H1 (cell line): ENCODE measurements around the gene RERE. TPM values are rescaled to one million over a fixed set of nuclear protein-coding genes. Genes with fewer than 3 reads are reported as not detected.
A peak's percentile ranks its signal among the peaks of the same experiment; 100 is the strongest.

Experiments used
- CTCF ChIA-PET: fragments of 300-600 bp; sonication (Branson Sonifier 250); formaldehyde crosslinking; loops from one replicate; lab custom pipeline; 2021; ENCODE audit not compliant: partially characterized antibody; lab: Charles Lee
- POLR2A ChIA-PET: fragments of 300-600 bp; sonication (Branson Sonifier 250); formaldehyde crosslinking; loops from one replicate; lab custom pipeline; 2021; ENCODE audit warnings: inconsistent platforms; ENCODE audit not compliant: partially characterized antibody; lab: Charles Lee
- DNase-seq, 2 experiments: peaks; one replicate each; pipeline versions ENCODE4 v3.0.0 to v3.0.0-alpha.2; 2010 to 2022; ENCODE audit warnings: low spot score in 2 of 2, low read depth in 1 of 2, mixed read lengths in 1 of 2
- FAIRE-seq: peaks from 2 replicates; lab custom pipeline; 2011; peaks lifted over from hg19 to GRCh38; lab: Jason Lieb, UNC
- H2AFZ ChIP-seq: 2 replicates; pipeline ENCODE4 v1.8.1; 2012; ENCODE audit warnings: low read length, inconsistent platforms
- H2AK5ac ChIP-seq: 2 replicates; pipeline ENCODE4 v1.6.1; 2013; ENCODE audit warnings: low read depth, low read length
- H2BK120ac ChIP-seq: replicated peaks from 2 replicates; pipeline ENCODE3; 2013; ENCODE audit warnings: low read depth, low read length, inconsistent platforms
- H2BK12ac ChIP-seq: 2 replicates; pipeline ENCODE4 v1.6.1; 2013; ENCODE audit warnings: low read depth, low read length
- H2BK15ac ChIP-seq: 2 replicates; pipeline ENCODE4 v1.6.1; 2013; ENCODE audit warnings: low read length
- H2BK20ac ChIP-seq: 2 replicates; pipeline ENCODE4 v1.6.1; 2013; ENCODE audit warnings: low read length
- H2BK5ac ChIP-seq: 2 replicates; pipeline ENCODE4 v1.6.1; 2013; ENCODE audit warnings: low read depth, low read length
- H3K14ac ChIP-seq: 2 replicates; pipeline ENCODE4 v1.6.1; 2013; ENCODE audit warnings: inconsistent platforms; ENCODE audit not compliant: insufficient read length
- H3K18ac ChIP-seq: 2 replicates; pipeline ENCODE4 v1.6.1; 2013; ENCODE audit warnings: low read length; ENCODE audit errors: extremely low read depth
- H3K23ac ChIP-seq: 2 replicates; pipeline ENCODE4 v1.6.1; 2013; ENCODE audit warnings: inconsistent platforms; ENCODE audit not compliant: insufficient read length
- H3K23me2 ChIP-seq: 2 replicates; pipeline ENCODE4 v1.6.1; 2013; ENCODE audit warnings: low read depth, low read length
- H3K27ac ChIP-seq: 2 replicates; pipeline ENCODE4 v1.6.1; 2011; ENCODE audit warnings: low read depth, low read length, inconsistent platforms
- H3K27me3 ChIP-seq, 4 experiments: replicated peaks in 1 of 4; 1 replicate in 1 of 4; 2 replicates in 3 of 4; pipeline versions ENCODE4 v1.6.1 to v1.8.1; 2011 to 2013; ENCODE audit warnings: low read length in 3 of 4, mild to moderate bottlenecking in 3 of 4, inconsistent platforms in 2 of 4, mixed read lengths in 2 of 4, moderate library complexity in 1 of 4; ENCODE audit not compliant: control insufficient read depth in 3 of 4, insufficient read depth in 3 of 4; ENCODE audit errors: extremely low read depth in 1 of 4
- H3K36me3 ChIP-seq, 4 experiments: 2 replicates each; pipeline versions ENCODE4 v1.6.1 to v1.8.1; 2011 to 2013; ENCODE audit warnings: mild to moderate bottlenecking in 4 of 4, low read length in 3 of 4, moderate library complexity in 2 of 4, control low read depth in 1 of 4, inconsistent platforms in 1 of 4; ENCODE audit not compliant: insufficient read depth in 4 of 4, control insufficient read depth in 2 of 4
- H3K4ac ChIP-seq: replicated peaks from 2 replicates; pipeline ENCODE3; 2013; ENCODE audit warnings: low read length, low read depth, mixed read lengths, inconsistent platforms; ENCODE audit not compliant: insufficient read length
- H3K4me1 ChIP-seq, 4 experiments: replicated peaks in 1 of 4; 1 replicate in 1 of 4; 2 replicates in 3 of 4; pipeline versions ENCODE4 v1.6.1 to v1.8.1; 2011 to 2013; ENCODE audit warnings: low read length in 3 of 4, inconsistent platforms in 2 of 4, mixed read lengths in 1 of 4; ENCODE audit not compliant: insufficient read depth in 4 of 4, control insufficient read depth in 3 of 4
- H3K4me2 ChIP-seq, 2 experiments: 2 replicates each; pipeline versions ENCODE4 v1.6.1 to v1.8.1; 2011 to 2013; ENCODE audit warnings: low read depth in 2 of 2, low read length in 2 of 2, control low read depth in 1 of 2, inconsistent platforms in 1 of 2, mild to moderate bottlenecking in 1 of 2; ENCODE audit not compliant: insufficient read depth in 1 of 2
- H3K4me3 ChIP-seq, 4 experiments: fragments of 200-600, 300-600 bp in 1 of 4; sonication (generic), shearing (Covaris generic), sonication (Bioruptor Twin) in 1 of 4; 2 replicates each; pipeline versions ENCODE4 v1.5.1 to v1.8.1; 2011 to 2016; ENCODE audit warnings: low read length in 4 of 4, low read depth in 3 of 4, control low read depth in 2 of 4, inconsistent platforms in 2 of 4, mild to moderate bottlenecking in 2 of 4, mixed read lengths in 1 of 4, moderate library complexity in 1 of 4; ENCODE audit not compliant: insufficient read depth in 2 of 4; ENCODE audit errors: extremely low read depth in 1 of 4
- H3K56ac ChIP-seq: replicated peaks from 2 replicates; pipeline ENCODE3; 2013; ENCODE audit warnings: low read depth, mild to moderate bottlenecking, mixed read lengths, low read length, inconsistent platforms; ENCODE audit not compliant: insufficient read length
- H3K79me1 ChIP-seq: 2 replicates; pipeline ENCODE4 v1.6.1; 2013; ENCODE audit warnings: low read depth, low read length, control low read depth
- H3K79me2 ChIP-seq, 2 experiments: 2 replicates each; pipeline versions ENCODE4 v1.6.1 to v1.8.1; 2012 to 2013; ENCODE audit warnings: low read length in 2 of 2, mild to moderate bottlenecking in 2 of 2, inconsistent platforms in 1 of 2; ENCODE audit not compliant: insufficient read depth in 2 of 2, control insufficient read depth in 1 of 2
- H3K9ac ChIP-seq, 4 experiments: replicated peaks in 1 of 4; 1 replicate in 1 of 4; 2 replicates in 3 of 4; pipeline versions ENCODE4 v1.6.1 to v1.8.1; 2011 to 2013; ENCODE audit warnings: low read depth in 3 of 4, low read length in 3 of 4, control low read depth in 2 of 4, mild to moderate bottlenecking in 2 of 4, moderate library complexity in 2 of 4, inconsistent platforms in 1 of 4; ENCODE audit errors: extremely low read depth in 1 of 4
- H3K9me3 ChIP-seq, 2 experiments: 2 replicates each; pipeline versions ENCODE4 v1.6.1 to v1.8.1; 2012 to 2013; ENCODE audit warnings: mild to moderate bottlenecking in 2 of 2, moderate library complexity in 2 of 2, control low read depth in 1 of 2, inconsistent platforms in 1 of 2, low read depth in 1 of 2, low read length in 1 of 2, mixed read lengths in 1 of 2; ENCODE audit not compliant: insufficient read depth in 2 of 2
- H4K20me1 ChIP-seq, 2 experiments: replicated peaks in 1 of 2; 2 replicates each; pipeline versions ENCODE3 to v1.8.1; 2011 to 2013; ENCODE audit warnings: inconsistent platforms in 2 of 2, low read length in 2 of 2, mild to moderate bottlenecking in 1 of 2; ENCODE audit not compliant: insufficient read depth in 2 of 2, control insufficient read depth in 1 of 2
- H4K5ac ChIP-seq: 2 replicates; pipeline ENCODE4 v1.6.1; 2013; ENCODE audit warnings: low read length, low read depth, mixed read lengths, inconsistent platforms; ENCODE audit not compliant: insufficient read length
- H4K8ac ChIP-seq: 2 replicates; pipeline ENCODE4 v1.8.0; 2013; ENCODE audit warnings: mild to moderate bottlenecking, moderate library complexity, low read length, inconsistent platforms; ENCODE audit not compliant: insufficient read depth; ENCODE audit errors: extremely low read depth
- H4K91ac ChIP-seq: replicated peaks from 2 replicates; pipeline ENCODE3; 2013; ENCODE audit warnings: low read length, mixed read lengths, inconsistent platforms; ENCODE audit not compliant: insufficient read length
- KDM1A ChIP-seq: fragments of 200-600, 300-600 bp; sonication (generic); IDR thresholded peaks from 2 replicates; pipeline ENCODE4 v1.7.1; 2016; ENCODE audit warnings: mild to moderate bottlenecking, low read length, borderline replicate concordance
- SIN3A ChIP-seq, 2 experiments: IDR thresholded peaks in 1 of 2; conservative IDR thresholded peaks in 1 of 2; 2 replicates each; pipeline ENCODE4 v1.6.1; 2011 to 2012; ENCODE audit warnings: low read length in 2 of 2, improper control_type of control experiment in 1 of 2, low read depth in 1 of 2, mild to moderate bottlenecking in 1 of 2
- SP1 ChIP-seq: IDR thresholded peaks from 2 replicates; pipeline ENCODE4 v1.6.1; 2011; ENCODE audit warnings: low read depth, low read length
- SUZ12 ChIP-seq: fragments of 200-600 bp; sonication (generic); IDR thresholded peaks from 2 replicates; pipeline ENCODE4 v1.6.1; 2012; ENCODE audit warnings: mild to moderate bottlenecking, inconsistent platforms, low read length, moderate library complexity, mixed read lengths
- TAF7 ChIP-seq: optimal IDR thresholded peaks from 2 replicates; pipeline ENCODE3; 2011; ENCODE audit warnings: low read depth, mild to moderate bottlenecking, inconsistent platforms, low read length, moderate library complexity, borderline replicate concordance
- WGBS, 2 experiments: shearing (Covaris generic) in 1 of 2; methylation state at CpG; one replicate each; pipeline versions ENCODE4 v1.1.6 to v1.1.7; 2013 to 2015; ENCODE audit warnings: low lambda C conversion rate in 2 of 2, mixed read lengths in 2 of 2, inconsistent platforms in 1 of 2, low coverage in 1 of 2, missing lambda C conversion rate in 1 of 2; ENCODE audit not compliant: insufficient replicate concordance in 2 of 2, insufficient coverage in 1 of 2, insufficient read length in 1 of 2; ENCODE audit errors: extremely low coverage in 1 of 2, missing lambda C conversion rate in 1 of 2; 5-methylcytosine and 5-hydroxymethylcytosine counted together
- polyA plus RNA-seq, 7 experiments: library from polyadenylated mRNA; depleted of rRNA in 3 of 7; stranded (reverse) in 5 of 7; unstranded in 2 of 7; fragments of >200 nt in 5 of 7; fragments of 200-250 nt in 2 of 7; gene quantifications; 1 replicate in 5 of 7; 2 replicates in 1 of 7; 4 replicates in 1 of 7; pipeline versions ENCODE4 v1.2.1 to v1.2.3, GENCODE V29; 2011 to 2013; ENCODE audit warnings: missing spikeins in 2 of 7, mixed read lengths in 2 of 7
- total RNA-seq: library from RNA; stranded (reverse); fragmentation: NEBNext Ultra II Directional; extraction: Animal tissue kit (Norgen Biotek cat#: 25700); gene quantifications from 2 replicates; pipeline ENCODE4 v1.2.1, GENCODE V29; 2021
- TF ChIP-seq, protein P1 (sequence below): IDR thresholded peaks from 2 replicates; pipeline ENCODE4 v1.6.1; 2011; ENCODE audit warnings: low read depth, mild to moderate bottlenecking, low read length; ENCODE audit not compliant: insufficient read depth

The RERE gene
- total and polyA plus RNA-seq, 2 of the 8 experiments (the other 6 are each of a cell fraction or from before 2014, with no cell fraction given) = 15.3 to 142 TPM

DNA sequence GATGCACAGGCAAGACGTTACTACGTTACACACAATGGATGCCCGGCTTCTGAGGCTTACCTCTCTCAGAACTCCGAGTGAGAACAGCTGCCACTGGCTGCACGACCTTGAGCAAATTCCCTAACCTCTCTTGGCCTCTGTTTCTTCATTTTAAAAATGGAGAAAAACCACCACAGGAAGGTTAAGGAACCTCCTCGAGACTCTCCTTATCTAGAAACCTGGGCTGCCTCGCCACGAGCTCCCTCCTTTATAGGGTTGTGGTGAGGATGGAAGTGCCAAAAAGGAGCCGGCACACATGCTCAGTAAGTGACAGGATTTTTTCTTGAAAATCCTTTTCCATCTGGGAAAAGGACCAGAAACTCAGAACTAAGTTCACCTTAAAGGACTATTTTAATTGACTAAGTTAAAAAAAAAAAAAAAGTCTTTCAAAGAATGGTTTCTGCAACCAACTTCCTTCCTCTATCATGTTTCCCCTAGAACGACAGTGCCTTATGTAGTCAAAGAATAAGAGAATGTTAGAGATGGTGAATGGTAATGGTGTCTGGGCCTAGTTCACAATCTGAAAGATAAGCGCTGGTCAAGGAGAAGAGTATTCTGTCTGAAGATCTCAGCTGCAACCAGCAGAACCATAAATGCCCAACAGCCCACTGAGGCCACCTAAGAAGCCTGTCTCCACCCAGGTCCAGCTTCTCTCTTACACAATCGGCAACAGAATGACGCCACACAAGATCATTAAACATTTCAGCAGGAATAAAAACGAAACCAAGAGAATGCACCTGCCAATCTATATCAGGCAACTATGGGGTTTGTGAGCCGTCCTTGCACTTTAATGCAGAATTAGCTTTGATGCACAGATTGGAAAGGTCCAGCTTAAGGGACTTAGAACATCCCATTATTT lies 434.6 kb downstream of the RERE start:
- peaks cover 23% of the 10 kb centered on the region for H3K79me1 ChIP-seq
- no peak overlapping the region for H3K9ac ChIP-seq
- ChIA-PET CTCF (interaction anchor here (1.0 to 2.8 kb wide), 5 partner anchors 9 to 57 kb away, joined by 3 to 9 read pairs (median 3); no protein-coding TSS in a partner anchor), POLR2A (interaction anchor here (1.2 kb wide), 1 partner anchor 69 kb away, joined by 4 read pairs; no protein-coding TSS in a partner anchor)
- H3K4ac ChIP-seq = no peak overlapping the region
- H3K23me2 ChIP-seq = no peaks in the 10 kb centered on the region
- H3K23ac ChIP-seq = no peak overlapping the region
- no peaks in the 10 kb centered on the region for H3K9me3 ChIP-seq
- peaks cover 16 to 29% of the 10 kb centered on the region in 2 experiments for H4K20me1 ChIP-seq
- FAIRE-seq (no peak), DNase-seq (no peak)
- H3K14ac ChIP-seq = no peak overlapping the region
- H4K5ac ChIP-seq = no peak overlapping the region
- no peak overlapping the region for H2BK15ac ChIP-seq
- H2AK5ac ChIP-seq = no peak overlapping the region
- no peak overlapping the region for H4K91ac ChIP-seq
- H2BK20ac ChIP-seq = no peak overlapping the region
- no peak overlapping the region for H4K8ac ChIP-seq
- no peak overlapping the region for H2BK5ac ChIP-seq
- H3K79me2 ChIP-seq = peaks cover 0 to 79% of the 10 kb centered on the region in 2 experiments; a peak in 2 of 4 replicates
- H3K18ac ChIP-seq = no peak overlapping the region
- no peaks in the 10 kb centered on the region for H3K27me3 ChIP-seq
- WGBS, 2 experiments = 93% methylated on average over 15 of the region's 15 CpGs; no CpG with 5 or more reads in 1 of the 2 experiments
- H3K56ac ChIP-seq = no peak overlapping the region
- no peak overlapping the region for H3K4me3 ChIP-seq
- no peak overlapping the region for H2BK120ac ChIP-seq
- H3K4me1 ChIP-seq = peaks cover 0 to 21% (median 13%) of the 10 kb centered on the region in 4 experiments; a peak in 5 of 7 replicates
- H2BK12ac ChIP-seq = no peak overlapping the region
- peak overlapping the region in 1 of 2 experiments; percentile 26; a peak in 1 of 4 replicates for H3K4me2 ChIP-seq
- H3K36me3 ChIP-seq = peaks cover 0 to 3% (median 0%) of the 10 kb centered on the region in 4 experiments; a peak in 2 of 8 replicates
- no peak overlapping the region for H2AFZ ChIP-seq
- no peak overlapping the region for H3K27ac ChIP-seq
- TF ChIP-seq, protein P1, sequence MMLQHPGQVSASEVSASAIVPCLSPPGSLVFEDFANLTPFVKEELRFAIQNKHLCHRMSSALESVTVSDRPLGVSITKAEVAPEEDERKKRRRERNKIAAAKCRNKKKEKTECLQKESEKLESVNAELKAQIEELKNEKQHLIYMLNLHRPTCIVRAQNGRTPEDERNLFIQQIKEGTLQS = no peak
- TF ChIP-seq SIN3A (conservative IDR thresholded peaks at IDR 0.05 in 1 of 2, IDR thresholded peaks at IDR 0.05 in 1 of 2; ENCODE audit: low read depth in 1 of 2, low read length in 2 of 2) (no peak), KDM1A (no peak), SP1 (no peak), SUZ12 (no peak), TAF7 (no peak)
